Measurements from ENCODE around the gene ZBTB7C.

DNA sequence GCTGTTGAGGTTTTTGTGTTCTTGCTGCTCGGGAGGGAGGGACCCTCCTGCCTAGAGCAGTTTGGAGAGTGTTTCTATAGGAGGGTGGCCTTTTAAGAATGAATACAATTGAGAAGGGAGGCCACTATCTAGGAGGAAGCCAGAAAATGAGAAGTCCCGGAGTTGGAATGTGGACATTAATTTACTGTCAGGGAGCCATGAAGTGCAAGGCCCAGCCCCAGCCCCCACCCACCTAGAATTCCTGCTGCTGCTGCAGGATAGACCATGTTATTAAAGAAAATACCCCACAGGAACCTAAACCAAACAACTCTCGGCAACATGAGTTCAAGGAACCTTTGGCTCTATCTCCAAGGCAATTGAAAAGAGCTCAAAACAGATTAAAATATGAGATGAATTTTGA lies 46.0 kb downstream of the ZBTB7C start:
- TF ChIP-seq CTCF (IDR thresholded peaks at IDR 0.05) (no peak), POLR2A (IDR thresholded peaks at IDR 0.05) (no peak)
